T-helper 2 cell treated with Interferon-gamma antibody and Interleukin-4, amounts not matched to agents 100 ng/mL and 5 ng/mL, for 36 hours (primary cell): Measurements from ENCODE around the gene TRIP12. TPM values are rescaled to one million over a fixed set of nuclear protein-coding genes. Genes with fewer than 3 reads are reported as not detected.

ENCODE experiments used
- intact Hi-C: fragments of 100-400 bp; cut with micrococcal nuclease; formaldehyde crosslinking; loops from one replicate; pipeline ENCODE4 v1.15.1; 2023
- total RNA-seq: library from RNA; stranded (reverse); gene quantifications from 2 replicates; pipeline ENCODE4 v1.2.3, GENCODE V29; 2022

The TRIP12 gene
- total RNA-seq, 1 donor from 2014 or later, result 233 TPM

DNA sequence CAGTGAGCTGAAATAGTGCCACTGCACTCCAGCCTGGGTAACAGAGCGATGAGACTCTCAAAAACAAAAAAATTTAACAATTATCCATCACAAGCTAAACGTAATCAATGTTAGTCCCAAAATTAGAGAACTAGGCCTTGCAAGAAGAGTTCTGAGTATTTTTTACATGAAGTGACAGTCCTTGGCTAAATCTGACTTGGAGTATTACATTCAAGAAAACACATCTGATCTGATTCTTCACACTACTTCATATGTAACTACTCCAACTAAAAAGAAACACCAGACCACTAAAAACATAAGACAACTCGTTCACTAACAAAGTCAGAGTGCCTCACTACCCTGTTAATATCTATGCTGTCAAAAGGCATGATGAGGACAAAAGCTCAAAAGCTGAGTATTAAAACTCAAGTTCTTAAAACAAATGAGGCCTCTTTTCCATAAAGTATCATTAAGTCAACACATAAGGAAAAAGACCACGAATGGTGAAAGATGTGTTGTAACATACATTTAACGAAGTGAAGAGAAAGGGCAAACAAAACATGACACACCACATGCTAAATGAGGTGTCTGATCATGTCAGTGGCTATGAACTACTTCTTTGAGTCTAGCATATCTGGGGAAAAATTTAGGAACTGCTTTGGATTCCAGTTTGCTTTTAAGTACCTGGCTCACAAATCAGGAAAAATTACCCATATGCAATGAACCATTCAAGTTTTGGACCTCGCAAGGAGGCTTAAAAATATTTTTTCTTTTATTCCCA lies 42.4 kb downstream of the TRIP12 start:
- intact Hi-C loops, result no loop called here

- intact Hi-C loops, result no loop called here
Measured at GRCh38 chr2:229875549-229875948, 46.3 kb downstream of the TRIP12 start.

- intact Hi-C loops, result no loop called here
Measured at GRCh38 chr2:229874647-229875046, 47.2 kb downstream of the TRIP12 start.

- intact Hi-C loops, result no loop called here
Measured at GRCh38 chr2:229873123-229873581, 48.7 kb downstream of the TRIP12 start.

DNA sequence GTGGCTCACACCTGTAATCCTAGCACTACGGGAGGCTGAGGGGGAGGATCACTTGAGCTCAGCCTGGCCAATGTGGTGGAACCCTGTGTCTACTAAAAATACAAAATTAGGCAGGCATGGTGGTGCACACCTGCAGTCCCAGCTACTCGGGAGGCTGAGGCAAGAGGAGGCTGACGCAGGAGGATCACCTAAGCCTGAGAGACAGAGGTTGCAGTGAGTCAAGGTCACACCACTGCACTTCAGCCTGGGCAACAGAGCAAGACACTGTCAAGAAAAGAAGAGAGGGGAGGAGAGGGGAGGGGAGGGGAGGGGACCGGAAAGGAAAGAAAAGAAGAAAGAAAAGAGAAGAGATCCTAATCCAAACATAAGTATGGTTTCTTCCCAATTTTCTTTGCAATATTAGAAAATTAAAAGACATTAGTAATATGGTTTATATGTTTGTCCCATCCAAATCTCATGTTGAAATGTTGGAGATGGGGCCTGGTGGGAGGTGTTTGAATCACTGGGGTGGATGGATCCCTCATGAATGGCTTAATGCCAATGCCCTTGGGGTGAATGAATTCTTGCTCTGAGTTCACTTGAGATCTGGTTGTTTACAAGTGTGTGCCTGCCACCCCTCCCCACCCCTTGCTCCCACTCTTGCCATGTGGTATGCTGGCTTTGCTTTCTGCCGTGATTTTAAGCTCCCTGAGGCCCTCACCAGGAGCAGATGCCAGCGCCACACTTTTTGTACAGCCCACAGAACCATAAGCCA lies 50.7 kb downstream of the TRIP12 start:
- intact Hi-C loops, result no loop called here

DNA sequence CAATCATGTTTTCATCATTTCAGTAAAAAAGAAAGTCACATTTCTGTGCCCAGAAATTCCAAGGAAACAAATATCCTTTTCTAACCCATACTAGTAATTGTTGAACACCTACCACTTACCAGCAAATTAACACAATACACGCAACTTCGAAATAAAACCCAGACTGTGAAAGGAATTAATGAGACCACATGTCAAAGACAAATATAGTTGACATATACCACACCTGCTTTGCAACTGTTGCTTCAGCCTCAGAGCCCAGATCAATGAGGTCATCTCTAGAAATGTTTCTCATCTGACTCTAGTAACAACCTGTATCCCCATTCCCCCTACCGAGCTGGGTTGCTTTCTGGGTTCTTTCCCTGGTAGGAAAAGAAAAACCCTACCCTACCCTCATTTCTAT lies 52.6 kb downstream of the TRIP12 start:
- intact Hi-C loops, result no loop called here

GRCh38 chr2:229868794-229869193 lies 53.0 kb downstream of the TRIP12 start:
- intact Hi-C loops, result no loop called here

DNA sequence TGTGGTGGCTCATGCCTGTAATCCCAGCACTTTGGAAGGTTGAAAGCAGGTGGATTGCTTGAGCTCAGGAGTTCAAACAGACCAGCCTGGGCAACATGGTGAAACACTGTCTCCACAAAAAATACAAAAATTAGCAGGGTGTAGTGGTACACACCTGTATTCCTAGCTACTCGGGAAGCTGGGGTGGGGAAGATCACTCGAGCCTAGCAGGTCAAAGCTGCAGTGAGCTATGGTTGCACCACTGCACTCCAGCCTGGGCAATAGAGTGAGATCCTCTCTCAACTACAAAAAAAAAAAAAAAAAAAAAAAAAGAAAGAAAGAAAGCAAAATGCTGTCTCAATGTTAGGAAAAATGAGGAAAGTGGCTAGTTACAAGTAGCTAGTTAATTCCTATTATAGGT lies 56.8 kb downstream of the TRIP12 start:
- intact Hi-C loops, result no loop called here

DNA sequence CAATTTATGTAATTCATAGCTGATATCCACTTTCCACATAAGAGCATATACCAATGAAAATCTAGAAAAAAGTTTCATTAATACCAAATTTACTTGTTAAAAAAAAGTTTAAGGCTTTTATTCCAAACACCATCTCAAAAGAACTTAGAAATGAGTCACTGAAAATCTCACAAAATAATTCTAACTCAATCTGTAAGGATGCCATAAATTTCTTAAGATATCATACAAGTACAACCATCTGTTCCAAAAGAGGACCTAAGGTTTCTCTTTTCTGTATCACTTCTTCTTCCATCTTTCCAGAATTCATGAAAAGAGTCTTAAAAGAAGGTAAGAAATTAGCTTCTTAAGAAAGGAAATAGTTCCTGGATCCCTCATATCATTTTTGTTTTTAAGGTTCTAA lies 60.4 kb downstream of the TRIP12 start:
- intact Hi-C loops, result no loop called here

DNA sequence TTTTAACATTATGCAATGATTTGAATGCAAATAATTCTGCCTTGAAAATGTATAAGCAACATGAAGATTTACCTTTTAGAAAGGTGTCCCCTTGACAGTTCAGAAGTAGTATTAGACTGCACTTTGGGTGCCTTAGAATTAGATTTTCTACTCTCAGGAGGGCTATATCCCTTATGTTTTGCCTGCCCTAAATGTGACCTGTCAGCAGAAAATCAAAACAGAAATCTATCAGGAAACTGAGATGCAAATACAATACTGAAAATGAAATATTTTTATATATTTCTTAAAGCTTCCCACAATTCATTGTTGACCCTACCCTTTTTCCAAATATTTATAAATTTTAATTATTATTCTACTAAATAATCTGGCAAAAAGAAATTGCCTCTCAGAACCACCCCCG lies 61.5 kb downstream of the TRIP12 start:
- intact Hi-C loops, result no loop called here

- intact Hi-C loops, result no loop called here
Measured at GRCh38 chr2:229858351-229858750, 63.5 kb downstream of the TRIP12 start.

DNA sequence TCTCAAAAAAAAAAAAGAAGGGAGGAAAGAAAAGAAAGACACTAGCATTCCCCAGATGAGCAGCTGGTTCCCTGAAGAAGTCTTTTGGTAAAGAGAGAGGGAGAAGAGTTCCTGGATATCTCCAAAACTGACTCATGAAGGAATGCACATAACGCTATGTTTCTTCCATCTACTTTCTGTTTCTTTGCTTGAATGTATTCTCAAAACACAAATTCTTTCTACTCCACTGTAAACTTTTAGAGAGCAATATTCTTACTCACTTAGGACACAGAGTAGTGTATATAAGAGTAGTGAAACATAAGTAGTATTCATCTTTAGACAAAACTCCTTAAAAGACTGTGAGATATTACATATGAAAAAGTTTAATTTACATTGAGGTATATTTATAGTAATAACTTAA lies 64.2 kb downstream of the TRIP12 start:
- intact Hi-C loops, result no loop called here

DNA sequence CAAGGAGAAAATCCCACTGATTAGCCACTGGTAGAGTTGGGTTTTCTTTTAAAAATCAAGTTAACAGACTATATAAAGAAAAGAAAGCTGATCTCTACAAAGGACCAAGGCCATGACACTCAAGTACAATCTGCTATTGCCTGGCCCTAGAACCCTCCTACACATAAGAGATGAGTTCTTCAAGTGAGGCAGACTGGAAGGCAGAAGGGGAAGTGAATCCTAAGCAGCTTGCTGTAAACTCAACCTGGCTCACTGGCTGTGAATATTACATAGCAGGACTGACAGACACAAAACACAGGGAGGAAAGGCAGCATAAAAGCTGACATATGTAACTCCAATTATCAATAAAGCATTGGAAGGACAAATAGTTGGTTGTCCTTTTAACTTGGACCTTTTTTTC lies 65.4 kb downstream of the TRIP12 start:
- intact Hi-C loops, result no loop called here

DNA sequence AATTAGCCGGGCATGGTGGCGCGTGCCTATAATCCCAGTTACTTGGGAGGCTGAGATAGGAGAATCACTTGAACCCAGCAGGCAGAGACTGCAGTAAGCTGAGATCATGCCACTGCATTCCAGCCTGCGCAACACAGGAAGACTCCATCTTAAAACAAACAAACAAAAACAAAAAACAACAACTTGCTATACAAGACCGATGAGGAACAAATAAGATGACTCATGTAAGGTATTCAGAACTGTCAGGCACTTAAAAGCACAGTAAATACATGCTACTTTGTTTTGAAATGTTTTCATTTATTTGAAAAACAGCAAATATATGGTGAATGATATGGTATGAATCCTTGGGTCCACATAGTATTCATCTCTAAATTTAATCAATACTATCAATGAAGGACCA lies 66.7 kb downstream of the TRIP12 start:
- intact Hi-C loops, result no loop called here

- intact Hi-C loops, result loop anchor here (5.0 kb wide), 1 partner anchor 70 kb away; the partner anchor contains the start of genes FBXO36 and TRIP12
Measured at GRCh38 chr2:229852565-229852964, 69.2 kb downstream of the TRIP12 start.

DNA sequence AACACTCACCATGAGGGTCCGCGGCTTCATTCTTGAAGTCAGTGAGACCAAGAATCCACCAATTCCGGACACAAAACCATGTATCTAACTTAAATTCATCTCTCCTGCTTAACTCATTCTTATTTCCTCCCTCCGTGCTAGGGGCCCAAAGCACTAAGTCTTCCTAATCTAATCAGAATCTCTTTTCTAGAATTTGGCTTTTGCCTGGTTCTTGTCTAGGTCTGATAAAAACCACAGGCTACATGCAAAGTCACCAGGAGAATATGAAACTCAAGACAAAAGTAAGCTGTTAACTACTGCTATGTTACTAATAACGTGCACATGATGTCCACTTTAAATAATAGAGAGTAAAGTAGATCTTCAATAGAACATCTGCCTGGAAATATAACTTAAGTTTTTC lies 69.9 kb downstream of the TRIP12 start:
- intact Hi-C loops, result loop anchor here (5.0 kb wide), 1 partner anchor 70 kb away; the partner anchor contains the start of genes FBXO36 and TRIP12

DNA sequence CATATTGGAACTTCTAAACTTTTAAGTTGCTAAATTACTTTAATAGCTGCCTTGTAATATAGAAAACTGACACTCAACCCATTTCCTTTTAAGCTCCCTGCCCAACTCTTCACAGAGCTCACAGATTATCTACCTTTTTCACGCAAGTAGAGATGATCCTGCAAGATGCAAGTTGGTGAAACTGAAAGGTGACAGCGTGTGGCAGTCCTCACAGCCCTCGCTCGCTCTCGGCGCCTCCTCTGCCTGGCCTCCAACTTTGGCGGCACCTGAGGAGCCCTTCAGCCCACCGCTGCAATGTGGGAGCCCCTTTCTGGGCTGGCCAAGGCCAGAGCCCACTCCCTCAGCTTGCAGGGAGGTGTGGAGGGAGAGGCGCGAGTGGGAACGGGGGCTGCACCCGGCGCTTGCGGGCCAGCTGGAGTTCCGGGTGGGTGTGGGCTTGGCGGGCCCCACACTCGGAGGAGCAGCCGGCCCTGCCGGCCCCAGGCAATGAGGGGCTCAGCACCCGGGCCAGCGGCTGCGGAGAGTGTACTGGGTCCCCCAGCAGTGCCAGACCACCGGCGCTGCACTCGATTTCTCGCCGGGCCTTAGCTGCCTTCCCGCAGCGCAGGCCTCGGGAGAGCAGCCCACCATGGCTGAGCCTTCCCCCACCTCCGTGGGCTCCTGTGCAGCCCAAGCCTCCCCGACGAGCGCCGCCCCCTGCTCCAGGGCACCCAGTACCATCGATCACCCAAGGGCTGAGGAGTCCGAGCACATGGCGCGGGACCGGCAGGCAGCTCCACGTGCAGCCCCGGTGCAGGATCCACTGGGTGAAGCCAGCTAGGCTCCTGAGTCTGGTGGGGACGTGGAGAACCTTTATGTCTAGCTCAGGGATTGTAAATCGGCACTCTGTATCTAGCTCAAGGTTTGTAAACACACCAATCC lies 71.2 kb downstream of the TRIP12 start:
- intact Hi-C loops, result loop anchor here (5.0 kb wide), 1 partner anchor 72 kb away; the partner anchor contains the start of genes FBXO36 and TRIP12

DNA sequence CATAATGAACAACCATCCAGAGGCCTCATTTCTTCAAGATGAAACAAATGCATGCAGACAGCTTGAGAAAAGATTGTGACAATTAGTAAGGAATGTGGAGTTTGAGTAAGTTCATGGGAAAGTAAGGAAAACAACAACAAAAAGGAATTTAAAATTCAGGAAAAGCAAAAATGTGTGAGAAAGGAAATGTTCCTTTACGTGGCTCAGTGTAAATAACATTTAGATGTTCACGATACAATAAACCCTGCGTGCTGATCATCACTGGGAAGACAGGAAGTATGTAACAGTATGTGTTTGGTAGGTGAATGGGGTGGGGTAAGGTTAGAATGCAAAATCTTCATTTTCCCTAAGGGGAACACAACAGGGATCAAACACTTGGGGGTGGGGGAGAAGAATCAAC lies 72.7 kb downstream of the TRIP12 start:
- intact Hi-C loops, result no loop called here

GRCh38 chr2:229843613-229844012 lies 78.2 kb downstream of the TRIP12 start:
- intact Hi-C loops, result no loop called here

DNA sequence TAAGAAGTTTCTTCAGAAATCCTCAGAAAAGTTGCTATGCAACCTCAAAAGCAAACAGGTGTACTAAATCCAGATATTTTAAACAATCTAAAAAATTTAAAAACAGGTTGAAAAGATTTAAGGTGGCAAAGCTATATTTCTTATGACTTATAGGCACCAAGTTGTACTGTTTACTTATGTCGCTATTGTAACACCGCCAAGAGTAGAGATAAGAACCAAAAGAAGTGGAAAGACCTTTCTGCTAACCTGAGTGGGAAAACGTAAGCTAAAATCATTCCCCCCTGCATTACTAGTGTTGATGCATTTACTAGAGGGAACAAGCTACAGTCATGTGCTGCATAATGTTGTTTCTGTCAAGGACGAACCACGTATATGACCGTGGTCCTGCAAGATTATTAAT lies 83.1 kb downstream of the TRIP12 start:
- intact Hi-C loops, result no loop called here

DNA sequence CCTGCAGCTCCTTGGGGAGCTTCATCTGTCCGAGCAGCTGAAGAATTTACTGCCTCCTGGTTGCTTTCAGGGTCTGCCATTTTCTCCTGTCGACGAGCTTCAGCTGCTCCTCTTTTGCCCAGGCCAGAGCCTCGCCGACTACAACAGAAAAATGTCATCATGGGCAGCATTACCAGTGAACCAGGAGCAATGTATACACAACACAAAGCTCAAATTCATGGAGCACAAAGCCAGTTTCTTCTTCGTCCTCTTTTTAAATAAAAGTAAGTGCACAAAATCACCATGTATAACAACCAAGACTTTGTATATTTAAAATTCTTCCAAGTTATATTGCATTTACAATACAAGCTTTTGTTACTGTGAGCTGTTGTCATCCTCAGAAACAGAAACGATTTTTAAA lies 85.0 kb downstream of the TRIP12 start:
- intact Hi-C loops, result no loop called here
